ENCODE measurements around the gene TRPM5. TPM values are rescaled to one million over a fixed set of nuclear protein-coding genes. Genes with fewer than 3 reads are reported as not detected.

The TRPM5 gene
- total and polyA plus RNA-seq, 2 experiments from 2014 or later, result not detected

GRCh38 chr11:2489083-2489482 lies 44.8 kb upstream of the TRPM5 start (continued):
- TF ChIP-seq STAT1 (IDR thresholded peaks at IDR 0.05; ENCODE audit: unreplicated experiment), result no peak
- TF ChIP-seq ZNF114 (CRISPR knock-in tag; IDR thresholded peaks at IDR 0.05), result no peak
- TF ChIP-seq NANOG (IDR thresholded peaks at IDR 0.05; ENCODE audit: borderline replicate concordance), result no peak

- H3F3A ChIP-seq (replicated peaks; ENCODE audit: low read depth), result no peaks in the 10 kb centered on the region
- Mint-ChIP-seq H3K27me3 (ENCODE audit: insufficient read depth, low read depth, poor library complexity) (peaks cover 51% of the 10 kb centered on the region), H3K9me3 (peaks cover 17% of the 10 kb centered on the region), H3K27ac (no peak overlapping the region), H3K4me1 (no peaks in the 10 kb centered on the region), H3K36me3 (ENCODE audit: low read depth) (no peaks in the 10 kb centered on the region), H3K4me3 (no peak overlapping the region)
- H3K36me3 ChIP-seq (ENCODE audit: insufficient read depth), result peaks cover 4% of the 10 kb centered on the region; the same call in 1 of the 2 replicates
- no peak overlapping the region for H2AFZ ChIP-seq
- H4K20me1 ChIP-seq (replicated peaks; ENCODE audit: insufficient read depth), result no peaks in the 10 kb centered on the region
- no peaks in the 10 kb centered on the region for H3K4me1 ChIP-seq (ENCODE audit: insufficient read depth)
- H3K4me3 ChIP-seq, result no peak overlapping the region
- H3K27me3 ChIP-seq (ENCODE audit: insufficient read depth), result peaks cover 99% of the 10 kb centered on the region
- no peaks in the 10 kb centered on the region for H3K79me2 ChIP-seq (replicated peaks; ENCODE audit: insufficient read depth)
- H3K9me2 ChIP-seq (ENCODE audit: insufficient read depth), result 0 out of 2 replicates have a peak, but pooled peaks cover 3% of the 10 kb centered on the region
- TF ChIP-seq ZNF462 (CRISPR knock-in tag; IDR thresholded peaks at IDR 0.05) (no peak), ZNF331 (CRISPR knock-in tag; IDR thresholded peaks at IDR 0.05; ENCODE audit: low read depth) (no peak), CTCF (conservative IDR thresholded peaks at IDR 0.05; ENCODE audit: low read depth in 2 of 2) (no peak), POLR2AphosphoS5 (IDR thresholded peaks at IDR 0.05; ENCODE audit: low read depth) (no peak), ETS1 (IDR thresholded peaks at IDR 0.05) (no peak), STAT1 (IDR thresholded peaks at IDR 0.05; ENCODE audit: unreplicated experiment) (no peak), ZNF114 (CRISPR knock-in tag; IDR thresholded peaks at IDR 0.05) (no peak), REST (IDR thresholded peaks at IDR 0.05; ENCODE audit: unreplicated experiment) (no peak), EZH2phosphoT487 (IDR thresholded peaks at IDR 0.05; ENCODE audit: unreplicated experiment) (no peak), EZH2 (IDR thresholded peaks at IDR 0.05; ENCODE audit: low read depth, unreplicated experiment) (no peak), JUNB (IDR thresholded peaks at IDR 0.05; ENCODE audit: unreplicated experiment) (no peak), NANOG (IDR thresholded peaks at IDR 0.05; ENCODE audit: borderline replicate concordance) (no peak), CREB1 (CRISPR knock-in tag; IDR thresholded peaks at IDR 0.05; ENCODE audit: low read depth) (no peak)
- no peak overlapping the region for H3K27ac ChIP-seq (ENCODE audit: low read depth)
- ATAC-seq (no peak), DNase-seq (ENCODE audit: low spot score) (no peak)
- H3K4me2 ChIP-seq, result no peak overlapping the region
These were observed 43.7 kb upstream of the TRPM5 start for GRCh38 chr11:2488004-2488403.

Data from GM23338 (cell line).